HL-60 (cell line): ENCODE results near the gene LRRC4B.

Source experiments
- GABPA ChIP-seq: IDR thresholded peaks from 2 replicates; pipeline ENCODE4 v1.6.1; 2012; ENCODE audit warnings: low read depth
- POLR2AphosphoS5 ChIP-seq: IDR thresholded peaks from 2 replicates; pipeline ENCODE4 v1.6.1; 2012; ENCODE audit warnings: low read depth
- REST ChIP-seq: IDR thresholded peaks from 2 replicates; pipeline ENCODE4 v1.6.1; 2012; ENCODE audit warnings: low read depth; ENCODE audit not compliant: insufficient replicate concordance
- TF ChIP-seq, protein P1 (sequence below): IDR thresholded peaks from one replicate; pipeline ENCODE4 v1.5.1; 2011; ENCODE audit warnings: low read length, control low read depth, inconsistent platforms; ENCODE audit not compliant: insufficient read depth

GRCh38 chr19:50490991-50491472, 77.2 kb downstream of the LRRC4B start:
- TF ChIP-seq, protein P1, sequence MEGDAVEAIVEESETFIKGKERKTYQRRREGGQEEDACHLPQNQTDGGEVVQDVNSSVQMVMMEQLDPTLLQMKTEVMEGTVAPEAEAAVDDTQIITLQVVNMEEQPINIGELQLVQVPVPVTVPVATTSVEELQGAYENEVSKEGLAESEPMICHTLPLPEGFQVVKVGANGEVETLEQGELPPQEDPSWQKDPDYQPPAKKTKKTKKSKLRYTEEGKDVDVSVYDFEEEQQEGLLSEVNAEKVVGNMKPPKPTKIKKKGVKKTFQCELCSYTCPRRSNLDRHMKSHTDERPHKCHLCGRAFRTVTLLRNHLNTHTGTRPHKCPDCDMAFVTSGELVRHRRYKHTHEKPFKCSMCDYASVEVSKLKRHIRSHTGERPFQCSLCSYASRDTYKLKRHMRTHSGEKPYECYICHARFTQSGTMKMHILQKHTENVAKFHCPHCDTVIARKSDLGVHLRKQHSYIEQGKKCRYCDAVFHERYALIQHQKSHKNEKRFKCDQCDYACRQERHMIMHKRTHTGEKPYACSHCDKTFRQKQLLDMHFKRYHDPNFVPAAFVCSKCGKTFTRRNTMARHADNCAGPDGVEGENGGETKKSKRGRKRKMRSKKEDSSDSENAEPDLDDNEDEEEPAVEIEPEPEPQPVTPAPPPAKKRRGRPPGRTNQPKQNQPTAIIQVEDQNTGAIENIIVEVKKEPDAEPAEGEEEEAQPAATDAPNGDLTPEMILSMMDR: no peak
- TF ChIP-seq POLR2AphosphoS5 (no peak), REST (no peak), GABPA (no peak)
